ENCODE data around the gene DENND4A. TPM values are rescaled to one million over a fixed set of nuclear protein-coding genes. Genes with fewer than 3 reads are reported as not detected.
A peak's percentile ranks its signal among the peaks of the same experiment; 100 is the strongest.
"Not testable (repeated sequence)": the region's sequence is repeated elsewhere in the genome, so short reads cannot be mapped to it uniquely, and the experiment has no call there.

The DENND4A gene
- total RNA-seq, 6 donors from 2014 or later = 20.9 to 66.4 (median 30.8) TPM

DNA sequence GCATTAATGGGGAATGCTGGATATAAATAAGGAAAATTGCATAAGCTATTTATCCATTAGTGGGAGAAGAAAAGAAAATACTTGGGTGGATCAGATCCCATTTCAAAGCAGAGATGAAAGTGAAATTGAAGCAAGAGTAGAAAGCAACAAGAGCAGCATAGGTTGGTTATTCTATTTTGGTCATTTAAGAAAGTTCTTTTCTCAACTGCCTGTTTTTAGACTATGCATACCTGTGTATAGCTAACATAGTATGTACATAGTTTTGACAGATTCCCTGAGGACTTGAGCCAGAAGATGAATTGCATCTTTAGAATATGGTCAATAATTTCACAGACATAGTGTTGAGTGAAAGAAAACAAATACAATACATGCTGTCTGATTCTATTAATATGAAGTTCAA lies 29.0 kb upstream of the DENND4A start:
- Histone ChIP-seq H3K27me3 (no peaks in the 10 kb centered on the region), H3K9me3 (no peaks in the 10 kb centered on the region)
- no peak for ATAC-seq (ENCODE audit: low FRiP score in 2 of 2)

GRCh38 chr15:65819563-65819960 lies 27.5 kb upstream of the DENND4A start:
- Histone ChIP-seq H3K36me3 (no peaks in the 10 kb centered on the region), H3K27ac (peak overlapping the region in 3 of 4 donors; percentile 33 to 74 (median 65)), H3K9me3 (no peaks in the 10 kb centered on the region), H3K27me3 (no peaks in the 10 kb centered on the region), H3K4me1 (peaks cover 12 to 28% (median 14%) of the 10 kb centered on the region in 4 donors), H3K4me3 (no peak overlapping the region)
- ATAC-seq (ENCODE audit: low FRiP score in 2 of 2) (peak in 1 of 2 donors; percentile 41), DNase-seq (no peak)
- WGBS, 2 donors = 83 to 96% methylated on average over 3 of the region's 3 CpGs
- no peak for TF ChIP-seq CTCF (IDR thresholded peaks at IDR 0.05)
- TF ChIP-seq POLR2AphosphoS5 (IDR thresholded peaks at IDR 0.05) = no peak
- no peak for TF ChIP-seq EP300 (IDR thresholded peaks at IDR 0.05)
- TF ChIP-seq POLR2A (IDR thresholded peaks at IDR 0.05) = no peak

More for the DNA sequence above, 29.0 kb upstream of the DENND4A start:
- no peak overlapping the region for H3K27ac ChIP-seq
- no peak for TF ChIP-seq POLR2AphosphoS5 (IDR thresholded peaks at IDR 0.05)
- TF ChIP-seq POLR2A (IDR thresholded peaks at IDR 0.05) = no peak
- TF ChIP-seq EP300 (IDR thresholded peaks at IDR 0.05) = no peak
- no peak for TF ChIP-seq CTCF (IDR thresholded peaks at IDR 0.05)
- H3K4me3 ChIP-seq = no peak overlapping the region
- no peaks in the 10 kb centered on the region for H3K36me3 ChIP-seq
- peaks cover 12 to 33% (median 24%) of the 10 kb centered on the region in 4 donors for H3K4me1 ChIP-seq
- no peak for DNase-seq

DNA sequence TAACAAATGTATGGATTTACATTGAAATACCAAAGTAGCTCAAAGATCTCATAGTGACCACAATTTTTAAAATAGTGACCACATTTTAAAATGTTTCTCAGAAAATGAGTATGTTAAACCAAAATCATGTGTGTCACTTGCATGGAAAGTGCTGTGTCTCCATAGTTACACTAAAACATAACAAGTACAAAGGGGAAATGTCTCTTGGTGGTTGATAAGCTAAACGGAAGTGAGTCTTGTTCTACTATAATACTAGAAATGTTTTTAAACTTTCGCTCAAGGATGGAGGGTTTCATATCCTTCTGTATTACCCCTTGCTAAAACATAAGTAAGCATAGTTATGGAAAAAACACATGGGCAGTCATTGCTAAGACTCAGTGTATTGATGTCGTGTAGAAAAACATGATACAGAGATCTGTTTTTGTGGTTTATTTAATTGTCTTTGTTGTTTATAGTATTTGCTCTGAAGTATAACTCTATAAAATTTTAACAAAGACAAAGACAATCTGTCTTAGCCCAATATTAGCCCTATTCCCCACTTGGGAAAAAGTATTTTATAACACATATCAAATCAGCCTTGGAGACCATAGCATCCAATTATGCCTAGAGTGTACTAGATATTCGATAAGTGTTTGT lies 27.0 kb upstream of the DENND4A start:
- H3K27me3 ChIP-seq = no peaks in the 10 kb centered on the region
- H3K27ac ChIP-seq = peak overlapping the region in 3 of 4 donors; percentile 33 to 74 (median 65)
- ATAC-seq (ENCODE audit: low FRiP score in 2 of 2) = peak; percentile 55 to 89
- DNase-seq = no peak
- H3K36me3 ChIP-seq = no peaks in the 10 kb centered on the region
- H3K4me3 ChIP-seq = no peak overlapping the region
- no peaks in the 10 kb centered on the region for H3K9me3 ChIP-seq
- TF ChIP-seq EP300 (IDR thresholded peaks at IDR 0.05) (peak in 1 of 4 donors; percentile 61), POLR2AphosphoS5 (IDR thresholded peaks at IDR 0.05) (peak in 1 of 2 donors; percentile 63), CTCF (IDR thresholded peaks at IDR 0.05) (no peak), POLR2A (IDR thresholded peaks at IDR 0.05) (no peak)
- 39 to 46% methylated on average over 4 of the region's 4 CpGs for WGBS, 2 donors
- peaks cover 9 to 23% (median 11%) of the 10 kb centered on the region in 4 donors for H3K4me1 ChIP-seq

DNA sequence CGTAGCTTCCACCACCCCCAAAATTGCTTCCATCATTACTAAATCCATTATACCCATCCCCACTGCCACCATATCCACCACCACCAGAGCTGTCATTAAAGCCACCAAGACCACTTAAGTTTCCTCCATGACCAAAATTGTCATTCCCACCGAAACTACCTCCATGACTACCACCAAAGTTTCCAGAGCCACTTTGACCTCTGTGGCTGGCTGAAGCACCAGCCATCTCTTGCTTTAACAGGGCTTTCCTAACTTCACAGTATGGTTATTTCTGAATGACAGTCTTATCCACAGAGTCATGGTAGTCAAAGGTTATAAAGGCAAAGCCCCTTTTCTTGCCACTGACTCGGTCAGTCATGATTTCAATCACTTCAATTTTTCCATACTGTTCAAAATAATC lies 24.3 kb upstream of the DENND4A start:
- H3K36me3 ChIP-seq = no peaks in the 10 kb centered on the region
- no peaks in the 10 kb centered on the region for H3K9me3 ChIP-seq
- H3K4me1 ChIP-seq = peaks cover 8 to 20% (median 11%) of the 10 kb centered on the region in 4 donors
- TF ChIP-seq CTCF (IDR thresholded peaks at IDR 0.05) = no peak
- no peak for TF ChIP-seq EP300 (IDR thresholded peaks at IDR 0.05)
- no peak for TF ChIP-seq POLR2AphosphoS5 (IDR thresholded peaks at IDR 0.05)
- TF ChIP-seq POLR2A (IDR thresholded peaks at IDR 0.05) = no peak
- H3K27ac ChIP-seq = no peak overlapping the region
- DNase-seq (no peak), ATAC-seq (ENCODE audit: low FRiP score in 2 of 2) (no peak)
- H3K27me3 ChIP-seq = no peaks in the 10 kb centered on the region
- 96 to 99% methylated on average over 3 of the region's 3 CpGs for WGBS, 2 donors
- H3K4me3 ChIP-seq = no peak overlapping the region

GRCh38 chr15:65816008-65816407 lies 23.9 kb upstream of the DENND4A start:
- H3K36me3 ChIP-seq; H3K27ac ChIP-seq; DNase-seq; H3K4me3 ChIP-seq; H3K9me3 ChIP-seq; H3K27me3 ChIP-seq; ATAC-seq (ENCODE audit: low FRiP score in 2 of 2): not testable (repeated sequence)
- peaks cover 8 to 20% (median 11%) of the 10 kb centered on the region in 4 donors for H3K4me1 ChIP-seq
- WGBS, 2 donors = 72 to 75% methylated on average over 4 of the region's 4 CpGs

- H3K36me3 ChIP-seq; H3K27me3 ChIP-seq; H3K27ac ChIP-seq; H3K4me1 ChIP-seq; H3K9me3 ChIP-seq; ATAC-seq (ENCODE audit: low FRiP score in 2 of 2); H3K4me3 ChIP-seq; DNase-seq: not testable (repeated sequence)
- WGBS, 2 donors = 67 to 81% methylated on average over 4 of the region's 4 CpGs
These were observed 22.2 kb upstream of the DENND4A start for GRCh38 chr15:65814271-65814670.
